Endometrium (tissue), 2 donors: ENCODE measurements around the gene F7.

ENCODE experiments used
- FAIRE-seq: peaks from 2 replicates; lab custom pipeline; 2012; peaks lifted over from hg19 to GRCh38; lab: Jason Lieb, UNC
- donor health status: control.
- donor health status: control.

Gene F7

DNA sequence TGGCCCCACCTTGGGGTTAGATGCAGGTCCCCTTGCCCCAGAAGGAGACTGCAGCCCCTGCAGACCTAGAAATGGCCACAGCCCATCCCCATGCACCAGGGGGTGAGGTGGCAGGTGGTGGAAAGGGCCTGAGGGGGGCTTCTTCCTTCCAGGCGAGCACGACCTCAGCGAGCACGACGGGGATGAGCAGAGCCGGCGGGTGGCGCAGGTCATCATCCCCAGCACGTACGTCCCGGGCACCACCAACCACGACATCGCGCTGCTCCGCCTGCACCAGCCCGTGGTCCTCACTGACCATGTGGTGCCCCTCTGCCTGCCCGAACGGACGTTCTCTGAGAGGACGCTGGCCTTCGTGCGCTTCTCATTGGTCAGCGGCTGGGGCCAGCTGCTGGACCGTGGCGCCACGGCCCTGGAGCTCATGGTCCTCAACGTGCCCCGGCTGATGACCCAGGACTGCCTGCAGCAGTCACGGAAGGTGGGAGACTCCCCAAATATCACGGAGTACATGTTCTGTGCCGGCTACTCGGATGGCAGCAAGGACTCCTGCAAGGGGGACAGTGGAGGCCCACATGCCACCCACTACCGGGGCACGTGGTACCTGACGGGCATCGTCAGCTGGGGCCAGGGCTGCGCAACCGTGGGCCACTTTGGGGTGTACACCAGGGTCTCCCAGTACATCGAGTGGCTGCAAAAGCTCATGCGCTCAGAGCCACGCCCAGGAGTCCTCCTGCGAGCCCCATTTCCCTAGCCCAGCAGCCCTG is 12.8 kb downstream of the F7 start:
- no peak for FAIRE-seq

DNA sequence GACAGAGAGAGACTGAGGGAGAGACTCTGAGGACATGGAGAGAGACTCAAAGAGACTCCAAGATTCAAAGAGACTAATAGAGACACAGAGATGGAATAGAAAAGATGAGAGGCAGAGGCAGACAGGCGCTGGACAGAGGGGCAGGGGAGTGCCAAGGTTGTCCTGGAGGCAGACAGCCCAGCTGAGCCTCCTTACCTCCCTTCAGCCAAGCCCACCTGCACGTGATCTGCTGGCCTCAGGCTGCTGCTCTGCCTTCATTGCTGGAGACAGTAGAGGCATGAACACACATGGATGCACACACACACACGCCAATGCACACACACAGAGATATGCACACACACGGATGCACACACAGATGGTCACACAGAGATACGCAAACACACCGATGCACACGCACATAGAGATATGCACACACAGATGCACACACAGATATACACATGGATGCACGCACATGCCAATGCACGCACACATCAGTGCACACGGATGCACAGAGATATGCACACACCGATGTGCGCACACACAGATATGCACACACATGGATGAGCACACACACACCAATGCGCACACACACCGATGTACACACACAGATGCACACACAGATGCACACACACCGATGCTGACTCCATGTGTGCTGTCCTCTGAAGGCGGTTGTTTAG is 13.7 kb downstream of the F7 start:
- FAIRE-seq: no peak

DNA sequence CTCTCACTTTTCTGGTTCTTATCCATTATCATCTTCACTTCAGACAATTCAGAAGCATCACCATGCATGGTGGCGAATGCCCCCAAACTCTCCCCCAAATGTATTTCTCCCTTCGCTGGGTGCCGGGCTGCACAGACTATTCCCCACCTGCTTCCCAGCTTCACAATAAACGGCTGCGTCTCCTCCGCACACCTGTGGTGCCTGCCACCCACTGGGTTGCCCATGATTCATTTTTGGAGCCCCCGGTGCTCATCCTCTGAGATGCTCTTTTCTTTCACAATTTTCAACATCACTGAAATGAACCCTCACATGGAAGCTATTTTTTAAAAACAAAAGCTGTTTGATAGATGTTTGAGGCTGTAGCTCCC is 14.2 kb downstream of the F7 start:
- no peak for FAIRE-seq

DNA sequence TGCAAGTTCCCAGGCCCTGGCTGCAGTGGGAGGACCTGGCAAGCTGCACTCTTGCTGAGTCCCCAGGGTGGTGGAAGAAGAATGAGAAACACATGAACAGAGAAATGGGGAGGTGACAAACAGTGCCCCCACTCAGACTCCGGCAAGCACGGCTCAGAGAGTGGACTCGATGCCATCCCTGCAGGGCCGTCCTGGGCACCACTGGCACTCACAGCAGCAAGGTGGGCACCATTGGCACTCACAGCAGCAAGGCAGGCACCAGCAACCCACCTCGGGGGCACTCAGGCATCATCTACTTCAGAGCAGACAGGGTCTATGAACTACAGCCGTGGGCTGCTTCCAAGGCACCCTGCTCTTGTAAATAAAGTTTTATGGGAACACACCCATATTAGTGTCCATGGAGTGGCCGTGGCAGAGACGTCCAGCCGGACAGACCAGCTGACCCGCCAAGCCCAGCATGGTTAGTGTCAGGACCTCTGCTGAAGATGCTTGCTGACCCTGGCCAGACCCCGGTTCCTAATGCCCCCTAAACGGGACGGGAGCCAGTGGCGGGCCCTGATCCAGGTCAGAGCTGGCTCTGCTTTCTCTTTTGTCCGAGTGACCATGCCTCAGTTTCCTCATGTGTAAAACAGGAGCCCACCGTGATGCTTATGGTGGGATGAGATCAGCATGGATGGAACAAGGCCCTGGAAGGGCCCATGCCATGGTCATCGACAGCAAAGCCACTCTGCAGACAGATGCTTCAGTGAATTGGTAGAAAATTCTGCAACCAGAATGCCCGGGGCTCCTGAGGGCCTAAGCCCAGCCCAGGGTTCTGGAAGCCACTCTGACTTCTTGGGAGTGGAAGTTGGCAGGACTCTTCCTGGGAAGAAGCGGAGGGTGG is 14.9 kb downstream of the F7 start:
- FAIRE-seq: no peak

DNA sequence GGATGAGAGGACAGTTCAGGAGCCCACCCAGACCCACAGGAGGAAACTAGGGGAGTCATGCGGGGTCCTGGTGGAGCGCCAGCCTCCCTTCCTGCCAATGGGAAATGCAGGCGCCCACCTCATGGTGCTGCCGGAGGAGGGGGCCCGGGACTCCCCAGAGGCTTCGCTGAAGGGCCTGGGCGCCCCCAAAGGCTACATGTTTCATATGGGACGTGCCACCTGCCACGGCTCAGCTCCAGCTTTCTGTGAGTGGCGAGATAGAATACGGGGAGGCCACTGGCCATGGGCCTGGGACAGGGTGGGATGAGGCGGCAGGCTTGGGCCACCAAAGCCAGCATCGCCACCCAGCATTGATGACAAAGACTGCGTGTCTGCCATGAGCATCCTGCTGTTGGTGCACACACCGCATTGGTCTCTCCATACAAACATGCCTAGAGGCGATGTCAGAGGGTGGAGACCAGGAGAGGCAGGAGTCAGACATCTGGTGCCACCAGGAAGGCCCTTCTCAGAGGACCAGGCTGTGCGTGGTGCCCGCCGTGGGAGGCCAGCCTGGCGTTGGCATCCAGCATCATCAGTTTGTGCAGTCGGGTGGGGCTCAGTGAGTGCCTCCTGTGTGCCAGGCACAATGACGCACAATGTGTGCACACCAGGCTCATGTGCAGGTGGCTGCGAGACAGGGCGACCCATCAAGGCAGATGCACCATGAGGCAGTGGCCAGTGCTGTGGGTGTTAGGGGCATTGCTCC is 15.8 kb downstream of the F7 start:
- no peak for FAIRE-seq

DNA sequence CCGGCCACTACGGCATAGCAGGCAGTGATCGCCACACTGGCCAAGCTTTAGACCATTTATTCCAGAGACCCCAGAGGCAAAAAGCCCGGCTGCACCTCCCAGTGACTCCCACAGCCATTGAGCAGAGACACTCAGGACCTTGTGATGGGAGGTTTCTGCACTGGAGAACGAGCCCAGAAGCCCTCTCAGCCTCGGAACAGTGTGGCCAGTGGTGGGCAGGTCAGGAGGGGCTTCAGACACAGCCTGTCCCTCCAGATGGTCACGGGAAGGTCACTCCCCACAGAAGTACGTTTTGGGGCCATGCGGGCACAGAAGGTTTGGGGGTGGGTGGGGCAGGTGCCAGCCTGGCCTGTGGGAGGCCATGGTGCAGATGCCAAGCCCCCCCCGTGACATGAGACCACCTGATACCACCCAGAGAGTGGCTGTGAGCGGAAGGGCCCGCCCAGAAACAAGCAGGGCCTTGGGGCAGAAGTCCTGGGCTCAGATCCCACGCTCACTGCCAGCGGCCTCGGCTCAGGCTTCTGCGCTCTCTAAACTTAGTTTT is 16.4 kb downstream of the F7 start:
- no peak for FAIRE-seq

DNA sequence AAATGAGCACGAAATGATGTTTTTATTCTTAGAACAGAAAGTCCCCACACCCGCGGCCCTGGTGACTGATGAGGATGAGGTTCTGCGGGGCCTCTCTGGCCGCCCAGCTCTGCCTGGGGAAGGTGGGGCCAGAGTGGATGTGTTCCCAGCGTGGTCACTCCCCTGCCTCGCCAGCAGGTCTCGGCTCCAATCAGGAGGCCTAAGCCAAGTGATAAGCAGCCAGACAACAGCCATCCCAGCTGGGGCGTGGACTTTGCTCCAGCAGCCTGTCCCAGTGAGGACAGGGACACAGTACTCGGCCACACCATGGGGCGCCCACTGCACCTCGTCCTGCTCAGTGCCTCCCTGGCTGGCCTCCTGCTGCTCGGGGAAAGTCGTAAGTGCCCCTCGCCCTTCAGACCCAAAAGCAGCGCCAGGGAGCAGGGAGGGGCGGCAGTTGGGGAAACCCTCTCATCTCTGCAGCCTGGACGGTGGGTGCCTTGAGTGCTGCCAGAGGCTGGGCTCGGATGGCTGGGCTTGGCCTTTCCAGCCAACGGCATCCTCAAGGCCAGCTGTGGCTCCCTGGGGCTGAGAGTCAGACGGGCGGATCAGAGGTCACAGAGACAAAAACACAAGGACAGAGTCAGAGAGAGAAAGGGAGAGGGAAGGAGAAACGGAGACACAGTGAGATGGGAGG is 17.1 kb downstream of the F7 start, which contains the start of gene F10:
Gene F10, plus strand, starts transcription at position 250 of the 676 bp plus-strand sequence. Its CDS starts 57 bp downstream, at position 307.
- FAIRE-seq: peak; percentile 26

DNA sequence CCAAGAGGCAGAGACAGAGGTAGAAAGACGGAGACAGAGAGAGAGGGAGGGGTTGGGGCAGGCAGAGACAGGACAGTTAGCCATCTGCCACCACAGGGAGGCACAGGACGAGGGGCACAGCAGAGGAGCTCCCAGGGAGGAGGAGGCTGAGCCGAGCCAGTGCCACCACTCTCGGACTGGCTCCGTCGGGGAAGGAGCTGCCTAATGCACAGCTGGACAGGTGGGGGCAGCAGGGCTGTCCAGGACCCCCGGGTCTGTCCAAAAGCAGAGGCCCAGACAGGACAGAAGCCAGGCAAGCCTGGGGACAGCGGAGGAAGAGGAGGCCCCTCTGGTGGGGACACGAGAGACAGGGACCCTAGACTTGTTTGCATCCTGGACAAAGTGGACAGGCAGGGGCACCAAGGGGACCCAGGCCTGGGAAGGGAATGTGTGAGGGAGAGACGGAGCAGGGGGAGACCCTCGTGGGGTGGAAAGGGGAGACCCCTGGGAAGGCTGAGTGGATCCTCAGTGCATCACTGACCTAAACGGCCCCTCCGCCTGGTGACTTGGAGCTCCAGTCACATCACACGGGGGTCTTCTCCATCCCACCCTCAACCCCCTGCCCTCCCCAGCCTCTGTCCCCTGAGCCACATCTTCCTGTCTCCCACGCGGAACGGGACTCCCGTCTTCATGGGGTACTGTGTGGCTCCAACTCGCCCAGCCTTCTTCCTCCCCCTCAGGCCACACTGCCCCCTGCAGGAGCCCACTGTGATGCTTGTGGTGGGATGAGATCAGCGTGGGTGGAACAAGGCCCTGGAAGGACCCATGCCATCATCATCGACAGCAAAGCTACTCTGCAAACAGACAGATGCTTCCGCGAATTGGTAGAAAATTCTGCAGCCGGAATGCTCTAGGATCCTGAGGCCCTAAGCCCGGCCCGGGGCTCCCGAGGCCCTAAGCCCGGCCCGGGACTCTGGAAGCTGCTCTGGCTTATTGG is 17.9 kb downstream of the F7 start:
- FAIRE-seq: no peak

DNA sequence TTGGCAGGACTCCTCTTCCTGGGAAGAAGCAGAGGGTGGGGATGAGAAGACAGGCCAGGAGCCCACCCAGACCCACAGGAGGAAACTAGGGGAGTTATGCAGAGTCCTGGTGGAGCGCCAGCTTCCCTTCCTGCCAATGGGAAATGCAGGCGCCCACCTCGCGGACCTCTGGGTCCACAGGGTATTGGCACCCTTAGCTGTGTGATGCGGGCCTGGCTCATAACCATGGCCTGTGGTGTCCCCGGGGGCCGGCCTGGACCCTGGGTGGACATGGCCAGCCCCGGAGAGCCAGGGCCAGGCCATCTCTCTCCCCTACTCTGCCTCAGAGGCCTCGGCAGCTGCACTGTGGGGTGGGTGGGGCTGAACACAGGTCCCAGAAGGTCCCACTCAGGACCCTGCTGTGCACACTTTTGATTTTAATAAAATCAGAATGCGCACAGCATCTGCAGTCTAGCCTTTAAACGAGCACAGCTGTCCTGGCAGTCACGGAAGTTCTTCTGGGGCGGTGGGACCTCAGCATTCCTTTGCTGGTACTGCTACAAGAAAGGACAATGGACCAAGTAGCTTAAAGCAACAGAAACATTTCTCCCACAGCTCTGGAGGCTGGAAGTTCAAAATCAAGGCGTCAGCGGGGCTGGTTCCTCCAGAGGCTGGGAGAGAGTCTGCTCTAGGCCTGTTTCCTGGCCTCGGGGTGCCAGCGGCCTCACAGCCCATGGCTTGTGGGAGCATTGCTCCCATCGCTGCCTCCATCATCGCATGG is 18.8 kb downstream of the F7 start:
- no peak for FAIRE-seq

DNA sequence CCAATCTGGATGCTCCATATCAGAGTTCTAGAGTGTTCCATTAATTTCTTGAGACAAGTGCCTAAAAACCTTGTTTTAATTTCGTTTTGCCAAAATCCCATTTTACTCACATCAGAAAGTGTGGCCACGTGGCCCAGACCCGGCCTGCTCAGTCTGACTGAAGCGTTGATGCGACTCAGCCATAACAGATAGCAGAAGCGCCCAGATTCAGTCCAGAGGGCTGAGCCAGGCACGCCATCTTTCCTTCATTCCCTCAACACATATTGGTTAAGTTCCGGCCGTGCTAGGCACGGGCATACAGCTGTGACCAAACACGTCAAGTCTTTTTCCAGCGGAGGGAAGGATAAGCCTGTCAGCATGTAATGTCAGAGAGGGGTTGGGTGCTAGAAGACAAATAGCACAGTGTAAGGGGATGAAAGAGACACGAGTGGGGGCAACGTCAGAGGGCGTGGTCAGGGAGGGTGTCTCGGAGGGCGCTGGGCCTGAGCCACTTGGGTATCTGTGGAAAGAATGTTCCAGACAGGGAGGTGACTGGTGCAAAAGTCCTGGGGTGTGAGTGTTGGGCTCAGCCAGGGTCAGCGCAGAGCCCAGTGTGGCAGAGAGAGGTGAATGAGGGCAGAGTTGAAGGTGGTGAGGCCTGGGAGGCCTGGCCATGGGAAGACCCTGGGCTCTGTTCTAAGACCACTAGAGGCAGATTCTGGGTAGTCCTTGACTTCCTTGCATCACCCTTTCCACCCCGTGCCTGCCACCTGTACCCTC is 20.1 kb downstream of the F7 start:
- FAIRE-seq: no peak

DNA sequence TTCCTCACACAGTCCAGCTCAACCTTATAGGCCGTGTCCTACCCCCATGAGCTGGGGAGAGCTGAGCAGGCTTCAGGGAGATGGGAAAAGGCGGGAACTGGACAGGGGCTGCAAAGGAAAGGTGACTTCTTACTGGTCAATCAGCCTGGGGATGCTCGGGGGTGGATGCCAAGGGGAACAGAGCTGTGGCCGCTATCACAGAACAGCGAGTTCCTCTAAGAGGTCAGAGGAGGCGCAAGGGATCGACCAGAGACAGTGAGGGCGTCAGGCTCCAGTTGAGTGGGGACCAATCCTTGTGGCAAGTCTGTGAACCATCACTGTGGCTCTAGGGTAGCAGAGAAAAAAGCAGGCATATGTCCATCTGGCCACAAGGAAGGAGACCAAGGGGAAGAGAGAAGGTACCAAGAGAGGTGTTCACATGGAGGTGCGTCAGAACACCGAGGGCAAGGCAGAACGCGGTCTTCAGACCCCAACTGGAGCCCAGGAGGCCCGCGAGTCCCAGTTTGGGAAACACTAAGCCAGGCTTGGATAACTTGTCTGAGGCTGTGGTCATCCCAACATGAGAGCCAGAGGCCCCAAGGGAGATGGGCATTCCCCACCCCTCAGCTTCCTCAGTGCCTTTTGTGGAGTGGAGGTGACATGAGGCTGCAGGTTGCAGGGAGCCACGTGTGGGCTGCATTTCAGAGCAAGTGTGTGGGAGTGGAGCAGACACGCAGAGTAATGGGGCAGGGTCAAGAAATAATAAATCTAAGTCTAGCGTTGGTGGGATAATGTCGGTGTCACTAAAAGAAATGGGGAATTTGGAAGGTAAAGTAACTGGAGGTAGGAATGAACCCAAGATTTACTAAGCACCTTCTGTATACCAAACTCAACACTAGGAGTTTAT is 20.9 kb downstream of the F7 start:
- FAIRE-seq: no peak

DNA sequence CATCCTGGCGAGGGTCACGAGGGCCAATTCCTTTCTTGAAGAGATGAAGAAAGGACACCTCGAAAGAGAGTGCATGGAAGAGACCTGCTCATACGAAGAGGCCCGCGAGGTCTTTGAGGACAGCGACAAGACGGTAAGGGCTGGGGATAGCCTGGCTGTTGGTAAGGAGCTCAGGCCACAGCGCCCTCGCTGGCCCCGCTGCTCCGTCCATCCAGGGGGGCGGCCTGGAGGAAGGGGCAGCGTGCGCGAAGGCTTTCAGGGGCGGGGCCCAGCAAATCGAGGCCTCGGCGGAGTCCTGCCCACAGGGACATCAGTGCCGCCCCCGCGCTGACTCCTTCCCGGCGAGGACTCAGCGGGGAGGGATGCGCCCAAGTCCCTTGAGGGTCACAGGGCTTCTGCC is 23.9 kb downstream of the F7 start:
- no peak for FAIRE-seq

DNA sequence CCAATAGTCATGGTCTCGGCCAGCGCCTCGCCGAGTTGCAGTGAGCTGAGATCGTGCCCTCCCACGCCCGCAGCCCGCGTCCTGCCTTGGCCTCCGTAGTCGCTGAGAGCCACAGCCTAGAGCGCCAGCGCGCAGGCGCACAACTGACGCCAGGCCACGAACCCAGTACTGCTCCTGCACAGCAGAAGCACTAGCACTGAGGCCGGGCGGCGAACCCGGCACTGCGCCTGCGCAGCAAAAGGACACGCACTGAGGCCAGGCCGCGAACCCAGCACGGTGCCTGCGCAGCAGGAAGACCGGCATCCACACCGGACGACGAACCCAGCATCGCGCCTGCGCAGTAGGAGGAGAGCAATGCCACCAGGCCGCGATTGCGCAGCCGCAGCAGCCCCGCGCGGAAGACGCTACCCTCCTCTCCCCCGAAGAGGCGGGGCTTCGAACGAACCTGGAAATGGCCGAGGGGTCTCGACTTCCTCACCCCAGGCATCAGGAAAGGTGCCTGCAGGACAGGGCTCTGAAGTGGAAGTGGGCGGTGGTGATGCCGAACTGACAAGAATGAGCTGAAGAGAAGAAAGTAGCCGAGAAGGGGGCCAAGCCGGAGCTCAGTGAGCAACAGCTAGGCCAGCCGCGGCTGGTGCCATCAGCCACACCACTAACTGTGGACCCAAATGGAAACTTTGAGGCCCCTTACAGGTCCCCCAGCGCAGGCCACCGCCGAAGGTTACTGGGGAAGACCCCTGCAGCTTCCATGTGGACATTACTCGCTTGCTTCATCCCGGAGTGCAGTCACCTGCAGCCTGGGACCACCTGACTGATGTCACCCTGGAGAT is 24.5 kb downstream of the F7 start:
- no peak for FAIRE-seq

DNA sequence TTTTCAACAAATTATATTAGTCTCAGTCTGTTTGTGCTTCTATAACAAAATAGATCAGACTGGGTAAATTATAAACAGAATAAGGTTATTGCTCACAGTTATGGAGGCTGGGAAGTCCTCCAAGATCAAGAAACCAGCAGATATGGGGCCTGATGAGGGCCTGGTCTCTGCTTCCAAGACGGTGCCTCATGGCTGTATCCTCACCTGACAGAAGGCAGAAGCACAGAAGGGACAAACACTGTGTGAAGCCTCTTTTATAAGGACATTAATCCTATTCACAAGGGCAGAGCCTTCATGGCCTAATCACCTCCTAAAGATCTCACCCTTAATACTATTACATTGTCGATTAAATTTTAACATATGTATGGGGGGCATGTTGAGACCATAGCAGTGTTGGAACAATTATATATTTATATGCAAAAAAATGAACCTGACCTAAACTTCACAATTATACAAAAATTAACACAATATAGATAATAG is 29.7 kb downstream of the F7 start:
- FAIRE-seq: no peak

DNA sequence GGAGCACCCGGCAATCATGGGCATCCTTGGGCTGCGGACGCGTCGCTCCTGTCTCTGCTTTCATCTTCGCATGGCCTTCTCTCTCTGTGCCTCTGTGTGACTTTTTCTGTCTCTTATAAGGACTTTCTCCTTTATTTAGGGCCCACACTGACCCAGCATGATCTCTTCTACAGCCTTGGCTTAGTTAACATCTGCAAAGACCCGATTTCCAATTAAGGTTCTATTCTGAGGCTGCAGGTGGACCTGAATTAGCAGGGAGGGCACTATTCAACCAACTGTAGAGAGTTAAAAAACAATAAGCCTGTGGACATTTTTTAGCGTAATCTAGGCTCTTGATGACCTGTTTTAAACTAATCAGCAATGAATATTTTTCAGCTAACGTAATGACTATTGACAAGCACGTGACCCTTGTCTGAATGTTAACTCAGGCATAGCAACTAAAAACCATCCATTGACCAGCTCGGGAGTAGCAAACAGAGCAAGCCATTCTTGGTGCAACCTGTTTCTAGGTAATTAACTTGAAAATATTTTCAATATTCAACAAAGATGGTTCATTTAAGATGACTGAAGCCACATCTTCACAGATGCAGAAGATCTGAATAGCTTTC is 32.2 kb downstream of the F7 start:
- no peak for FAIRE-seq
